HG03064 (cell line): ENCODE results near the gene REPS1.
A peak's percentile ranks its signal among the peaks of the same experiment; 100 is the strongest.

Experiments
- ATAC-seq: cut with Tn5 transposase; IDR thresholded peaks from one replicate; pipeline ENCODE4 v1.9.1; 2021; ENCODE audit warnings: low read depth; ENCODE audit not compliant: unreplicated experiment

The REPS1 gene

GRCh38 chr6:138972226-138972665 is 15.8 kb downstream of the REPS1 start:
- ATAC-seq: no peak

GRCh38 chr6:138971601-138972000 is 16.5 kb downstream of the REPS1 start:
- no peak for ATAC-seq

- peak; percentile 64 for ATAC-seq
Measured at GRCh38 chr6:138970856-138971425, 17.1 kb downstream of the REPS1 start.

GRCh38 chr6:138970159-138970558 is 17.9 kb downstream of the REPS1 start:
- no peak for ATAC-seq

- ATAC-seq: no peak
Measured at GRCh38 chr6:138966870-138967269, 21.2 kb downstream of the REPS1 start.

- no peak for ATAC-seq
Measured at GRCh38 chr6:138965971-138966370, 22.1 kb downstream of the REPS1 start.

GRCh38 chr6:138965291-138965874 is 22.7 kb downstream of the REPS1 start:
- no peak for ATAC-seq

GRCh38 chr6:138964012-138964411 is 24.0 kb downstream of the REPS1 start:
- no peak for ATAC-seq

GRCh38 chr6:138963531-138963930 is 24.5 kb downstream of the REPS1 start:
- ATAC-seq: no peak

- no peak for ATAC-seq
Measured at GRCh38 chr6:138963119-138963518, 24.9 kb downstream of the REPS1 start.

GRCh38 chr6:138959521-138959920 is 28.5 kb downstream of the REPS1 start:
- ATAC-seq: no peak

GRCh38 chr6:138958595-138958994 is 29.5 kb downstream of the REPS1 start:
- ATAC-seq: no peak

- no peak for ATAC-seq
Measured at GRCh38 chr6:138957903-138958302, 30.1 kb downstream of the REPS1 start.

GRCh38 chr6:138957484-138957883 is 30.6 kb downstream of the REPS1 start:
- ATAC-seq: no peak

- no peak for ATAC-seq
Measured at GRCh38 chr6:138956244-138956924, 31.7 kb downstream of the REPS1 start.

- ATAC-seq: no peak
Measured at GRCh38 chr6:138955262-138955661, 32.8 kb downstream of the REPS1 start.

GRCh38 chr6:138953451-138953850 is 34.6 kb downstream of the REPS1 start:
- no peak for ATAC-seq

- no peak for ATAC-seq
Measured at GRCh38 chr6:138948546-138949179, 39.4 kb downstream of the REPS1 start.

- ATAC-seq: no peak
Measured at GRCh38 chr6:138948004-138948403, 40.0 kb downstream of the REPS1 start.

GRCh38 chr6:138945354-138945753 is 42.7 kb downstream of the REPS1 start:
- ATAC-seq: no peak

- ATAC-seq: no peak
Measured at GRCh38 chr6:138944412-138944811, 43.6 kb downstream of the REPS1 start.
